GM18873 (cell line): ENCODE data around the gene TMPRSS13.
"Not testable (repeated sequence)": the region's sequence is repeated elsewhere in the genome, so short reads cannot be mapped to it uniquely, and the experiment has no call there.

ENCODE experiments used
- ATAC-seq: cut with Tn5 transposase; IDR thresholded peaks from one replicate; pipeline ENCODE4 v1.9.1; 2021; ENCODE audit warnings: mild to moderate bottlenecking, moderate library complexity, moderate number of reproducible peaks; ENCODE audit not compliant: unreplicated experiment, low FRiP score

TMPRSS13 gene

GRCh38 chr11:117929142-117929915, at the start of gene TMPRSS13:
TMPRSS13 (minus strand) TSS chr11:117929402; CDS start chr11:117929307, 95 bp downstream.
- no peak for ATAC-seq

GRCh38 chr11:117978991-117979390, 49.8 kb upstream of the TMPRSS13 start:
- ATAC-seq, result no peak

GRCh38 chr11:117978291-117978910, 49.2 kb upstream of the TMPRSS13 start:
- not testable (repeated sequence) for ATAC-seq

GRCh38 chr11:117977612-117978264, 48.5 kb upstream of the TMPRSS13 start:
- ATAC-seq, result not testable (repeated sequence)

- no peak for ATAC-seq
These were observed 47.8 kb upstream of the TMPRSS13 start for GRCh38 chr11:117977029-117977428.

GRCh38 chr11:117976445-117976844, 47.2 kb upstream of the TMPRSS13 start:
- ATAC-seq, result no peak

DNA sequence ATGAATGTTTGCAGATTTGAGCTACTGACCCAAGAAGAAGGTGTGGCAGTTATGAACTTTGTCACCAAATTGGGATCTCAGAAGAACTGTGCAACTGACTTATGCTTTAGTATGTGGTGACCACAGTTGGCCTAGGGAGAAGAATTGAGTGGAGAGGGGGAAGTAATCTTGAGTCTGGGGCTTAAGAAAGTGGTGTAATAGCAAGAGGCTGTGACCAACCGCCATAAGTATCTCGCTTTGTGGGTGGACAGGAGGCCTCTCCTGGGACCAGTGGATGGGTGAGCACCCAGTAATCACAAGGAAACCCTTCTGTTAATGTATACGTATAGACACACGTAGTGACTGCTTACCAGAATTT, 44.3 kb upstream of the TMPRSS13 start:
- no peak for ATAC-seq

DNA sequence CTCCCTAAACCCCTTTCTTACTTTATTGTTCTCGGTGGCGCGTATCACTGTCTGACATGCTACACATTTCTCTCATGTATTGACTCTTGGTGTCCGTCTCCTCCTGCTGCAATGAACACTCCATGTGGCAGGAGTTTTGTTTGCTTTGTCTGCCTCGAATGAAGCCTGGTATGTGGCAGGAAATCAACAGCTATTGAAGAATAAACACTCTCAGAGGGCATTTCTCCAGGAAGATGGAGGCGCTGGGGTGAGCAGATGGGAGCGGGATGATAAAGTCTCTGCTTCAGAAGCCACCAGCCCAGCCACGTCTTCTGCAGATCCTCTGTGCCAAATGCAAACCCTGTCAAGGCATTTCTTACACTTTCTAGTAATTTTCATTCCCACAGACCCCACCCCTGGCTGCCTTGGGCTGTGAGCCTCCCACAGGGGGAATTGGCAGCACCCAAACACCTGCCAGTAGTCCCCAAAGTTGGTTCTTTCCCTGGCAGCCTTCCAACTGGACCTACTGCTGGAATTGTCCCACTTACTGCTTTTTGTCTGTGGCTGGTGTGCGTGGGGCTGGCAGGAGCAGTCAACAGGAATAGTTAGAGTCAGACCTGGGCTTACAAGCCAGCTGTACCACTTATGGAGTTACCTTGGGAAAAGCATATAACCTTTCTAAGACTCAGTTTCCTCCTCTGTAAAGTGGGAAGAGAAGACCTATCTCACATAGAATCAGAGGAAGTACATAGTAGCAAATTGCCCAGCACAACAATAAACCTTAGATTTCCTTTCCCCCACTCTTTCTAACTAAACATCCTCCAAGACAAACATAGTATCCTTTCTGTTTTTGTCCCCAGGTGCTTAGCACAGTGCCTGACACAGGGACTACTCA, 43.7 kb upstream of the TMPRSS13 start:
- no peak for ATAC-seq

DNA sequence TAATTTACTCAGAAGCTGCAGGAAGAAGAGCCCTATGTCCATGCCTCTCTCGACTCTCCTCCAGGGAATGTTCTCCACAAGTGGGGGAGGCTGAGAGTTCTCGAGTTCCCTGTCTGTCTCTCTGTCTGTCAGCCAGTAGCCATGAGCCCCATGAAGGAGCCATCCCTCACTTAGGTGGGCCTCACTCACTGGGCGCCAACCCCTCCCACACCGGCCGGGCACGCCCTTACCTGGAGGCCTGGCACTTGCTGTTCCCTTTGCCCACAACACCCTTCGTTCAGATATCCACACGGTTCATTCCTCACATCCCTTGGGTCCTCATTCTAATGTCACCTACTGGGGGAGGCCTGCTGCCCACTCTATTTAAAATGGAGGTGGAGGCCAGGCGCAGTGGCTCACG, 42.8 kb upstream of the TMPRSS13 start:
- ATAC-seq, result no peak

GRCh38 chr11:117970400-117971024, 41.3 kb upstream of the TMPRSS13 start:
- ATAC-seq, result no peak

DNA sequence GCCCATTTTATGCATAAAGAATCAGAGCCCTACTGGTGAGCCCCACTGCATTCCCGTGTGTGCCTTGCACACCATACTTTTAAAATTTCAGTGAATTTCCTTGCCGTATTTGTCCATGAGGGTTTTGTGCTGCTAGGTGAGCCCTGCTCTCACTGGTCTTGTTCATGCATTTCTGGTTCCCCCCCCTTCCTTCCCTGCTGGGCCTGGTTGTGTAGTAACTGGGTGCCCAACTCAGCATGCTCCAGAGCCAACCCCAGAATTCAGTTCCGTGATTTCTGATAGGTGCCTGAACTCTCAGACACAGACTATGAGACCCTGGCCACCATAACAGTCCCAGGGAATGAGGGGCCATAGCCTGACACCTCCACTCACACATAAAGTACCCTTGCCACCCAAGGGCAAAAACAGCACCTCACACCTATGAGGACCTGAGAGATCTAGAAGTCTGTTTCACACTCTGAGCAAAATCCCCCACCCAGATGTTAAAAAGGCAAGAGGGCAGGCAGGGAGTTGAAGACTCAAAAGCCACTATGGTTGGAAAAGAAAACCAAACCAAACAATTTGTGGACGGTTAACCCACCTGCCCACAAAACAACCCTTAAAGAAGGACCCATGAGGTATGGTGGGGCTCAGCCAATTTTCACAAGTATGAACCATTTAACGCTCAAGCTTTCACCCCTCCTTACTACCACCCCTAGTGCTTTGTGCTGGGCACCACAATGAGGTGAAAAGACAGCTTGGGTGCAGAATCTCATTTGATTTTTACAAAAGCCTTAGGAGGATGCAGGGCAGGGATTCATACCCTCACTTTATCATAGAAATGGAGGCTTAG, 40.2 kb upstream of the TMPRSS13 start:
- ATAC-seq, result no peak

DNA sequence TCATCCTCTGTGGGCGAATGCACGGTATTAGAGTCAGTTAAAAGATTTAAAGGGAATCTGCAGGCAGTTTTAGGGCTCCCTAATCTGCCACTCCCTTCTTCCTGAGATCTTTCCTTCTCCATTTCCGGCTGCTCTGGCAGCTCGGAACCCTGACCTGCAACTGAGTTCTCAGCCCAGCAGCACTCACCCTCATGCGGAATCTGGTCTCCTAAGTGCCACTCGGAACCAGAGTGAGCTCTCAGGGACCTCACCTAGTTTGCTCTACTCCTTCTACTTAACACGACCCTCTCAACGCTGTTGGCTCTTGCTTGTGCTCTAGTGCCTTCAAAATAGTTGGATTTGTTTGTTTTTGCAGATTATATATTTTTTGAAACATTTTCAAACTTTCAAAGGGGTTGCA, 37.7 kb upstream of the TMPRSS13 start:
- ATAC-seq, result no peak

DNA sequence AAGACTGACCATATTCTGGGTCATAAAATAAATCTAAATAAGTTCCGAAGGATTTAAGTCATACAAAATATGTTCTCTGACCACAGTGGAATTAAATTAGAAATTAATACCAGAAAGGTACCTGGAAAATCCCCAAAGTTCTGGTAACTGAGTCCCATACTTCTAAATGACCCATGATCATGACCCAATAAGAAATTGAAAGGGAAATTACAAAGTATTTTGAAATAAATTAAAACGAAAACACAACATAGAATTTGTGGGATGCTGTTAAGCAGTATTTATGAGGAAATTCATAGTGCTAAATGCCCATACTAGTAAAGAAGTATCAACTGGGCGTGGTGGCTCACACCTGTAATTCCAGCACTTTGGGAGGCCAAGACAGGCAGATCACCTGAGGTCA, 33.6 kb upstream of the TMPRSS13 start:
- no peak for ATAC-seq

GRCh38 chr11:117961896-117962295, 32.7 kb upstream of the TMPRSS13 start:
- ATAC-seq, result no peak

GRCh38 chr11:117960406-117960805, 31.2 kb upstream of the TMPRSS13 start:
- ATAC-seq, result no peak

DNA sequence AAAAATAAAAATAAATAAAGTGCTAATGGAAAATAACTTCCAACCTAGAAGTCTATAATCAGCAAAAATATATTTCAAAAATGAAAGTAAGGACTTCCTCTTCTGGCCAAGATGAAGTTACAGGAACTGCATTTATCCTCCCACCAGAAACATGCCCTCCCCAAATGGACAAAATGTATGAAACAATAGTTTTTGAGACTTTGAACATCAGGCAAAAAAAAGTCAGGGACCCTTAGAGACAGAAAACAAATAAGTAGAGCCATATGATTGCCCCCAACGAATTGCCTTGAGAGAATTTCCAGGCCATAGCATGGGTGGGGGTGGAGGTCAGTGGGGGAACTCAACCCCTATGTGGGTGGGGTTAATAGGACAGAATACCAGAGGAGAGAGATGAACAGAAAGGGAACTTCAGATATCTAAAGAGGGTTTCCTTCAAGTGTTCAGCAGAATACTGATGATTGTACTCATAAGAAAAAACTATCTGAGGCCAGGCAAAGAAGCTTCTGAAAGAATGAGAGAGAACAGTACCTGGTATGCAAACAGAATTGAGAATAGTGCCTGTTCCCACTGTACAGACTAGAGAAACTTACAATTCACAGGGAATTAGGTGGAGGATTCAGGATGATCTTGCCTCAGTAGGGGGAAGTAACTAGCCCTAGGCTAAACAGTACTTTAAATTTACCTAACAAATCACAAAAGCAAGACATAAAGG, 30.4 kb upstream of the TMPRSS13 start:
- no peak for ATAC-seq

DNA sequence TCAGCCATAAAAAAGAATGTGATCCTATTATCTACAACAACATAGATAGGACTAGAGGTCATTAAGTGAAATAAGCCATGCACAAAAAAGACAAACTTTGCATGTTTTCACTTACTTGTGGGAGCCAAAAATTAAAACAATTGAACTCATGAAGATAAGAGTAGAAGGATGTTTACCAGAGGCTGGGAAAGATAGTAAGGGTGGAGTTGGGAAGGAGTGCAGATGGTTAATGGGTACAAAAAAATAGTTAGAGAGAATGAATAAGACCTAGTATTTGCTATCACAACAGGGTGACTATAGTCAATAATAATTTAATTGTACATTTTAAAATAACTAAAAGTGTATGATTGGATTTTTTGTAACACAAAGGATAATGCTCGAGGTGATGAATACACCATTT, 29.7 kb upstream of the TMPRSS13 start:
- no peak for ATAC-seq

GRCh38 chr11:117953024-117953671, 23.9 kb upstream of the TMPRSS13 start:
- no peak for ATAC-seq
